ENCODE results near the gene LPIN2.

Gene LPIN2

DNA sequence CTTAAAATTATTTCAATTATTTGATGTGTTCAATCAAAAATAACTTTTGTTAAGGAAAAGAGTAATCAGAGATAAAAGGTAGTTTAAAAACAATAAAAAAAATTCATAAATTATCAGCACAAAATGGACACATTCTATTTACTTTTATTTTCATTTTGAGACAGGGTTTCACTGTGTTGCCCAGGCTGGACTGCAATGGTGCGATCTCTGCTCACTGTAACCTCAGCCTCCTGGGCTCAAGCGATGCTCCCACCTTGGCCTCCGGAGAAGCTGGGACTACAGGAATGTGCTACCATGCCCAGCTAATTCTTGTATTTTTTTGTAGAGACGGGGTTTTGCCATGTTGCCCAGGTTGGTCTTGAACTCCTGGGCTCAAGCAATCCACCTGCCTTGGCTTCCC lies 47.1 kb downstream of the LPIN2 start:
- TF ChIP-seq, protein P1, sequence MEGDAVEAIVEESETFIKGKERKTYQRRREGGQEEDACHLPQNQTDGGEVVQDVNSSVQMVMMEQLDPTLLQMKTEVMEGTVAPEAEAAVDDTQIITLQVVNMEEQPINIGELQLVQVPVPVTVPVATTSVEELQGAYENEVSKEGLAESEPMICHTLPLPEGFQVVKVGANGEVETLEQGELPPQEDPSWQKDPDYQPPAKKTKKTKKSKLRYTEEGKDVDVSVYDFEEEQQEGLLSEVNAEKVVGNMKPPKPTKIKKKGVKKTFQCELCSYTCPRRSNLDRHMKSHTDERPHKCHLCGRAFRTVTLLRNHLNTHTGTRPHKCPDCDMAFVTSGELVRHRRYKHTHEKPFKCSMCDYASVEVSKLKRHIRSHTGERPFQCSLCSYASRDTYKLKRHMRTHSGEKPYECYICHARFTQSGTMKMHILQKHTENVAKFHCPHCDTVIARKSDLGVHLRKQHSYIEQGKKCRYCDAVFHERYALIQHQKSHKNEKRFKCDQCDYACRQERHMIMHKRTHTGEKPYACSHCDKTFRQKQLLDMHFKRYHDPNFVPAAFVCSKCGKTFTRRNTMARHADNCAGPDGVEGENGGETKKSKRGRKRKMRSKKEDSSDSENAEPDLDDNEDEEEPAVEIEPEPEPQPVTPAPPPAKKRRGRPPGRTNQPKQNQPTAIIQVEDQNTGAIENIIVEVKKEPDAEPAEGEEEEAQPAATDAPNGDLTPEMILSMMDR (IDR thresholded peaks at IDR 0.05), result no peak
- Histone ChIP-seq H3K27ac (no peak overlapping the region), H3K4me3 (no peak overlapping the region)
- no peak for DNase-seq (ENCODE audit: low spot score)

DNA sequence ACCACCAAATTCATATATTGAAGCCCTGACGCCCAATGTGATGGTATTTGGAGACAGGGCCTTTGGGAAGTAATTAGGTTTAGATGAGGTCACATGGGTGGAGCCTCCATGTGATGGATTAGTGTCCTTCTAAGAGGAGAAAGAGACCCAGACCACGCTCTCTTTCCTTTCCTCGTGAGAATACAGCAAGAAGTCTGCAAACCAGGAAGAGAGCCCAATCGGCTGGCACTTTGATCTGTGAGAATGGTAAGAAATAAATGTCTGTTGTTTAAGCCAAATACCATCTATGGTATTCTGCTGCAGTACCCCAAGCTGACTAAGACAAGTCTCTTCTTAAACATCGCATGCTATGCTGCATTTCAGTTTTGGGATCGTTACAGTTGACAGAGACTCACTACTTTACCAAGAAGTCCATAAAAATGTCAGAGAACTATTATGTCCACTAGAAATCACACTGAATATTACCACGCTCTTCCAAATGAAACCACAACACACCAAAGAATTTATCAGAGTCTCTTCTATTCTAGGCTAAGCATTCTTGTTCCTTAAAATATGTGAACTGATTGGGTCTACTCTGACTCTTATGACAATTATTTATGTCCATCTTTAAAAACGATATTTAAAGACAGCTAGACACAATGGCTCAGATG lies 48.5 kb downstream of the LPIN2 start:
- no peak overlapping the region for H3K27ac ChIP-seq
- TF ChIP-seq, protein P1 (IDR thresholded peaks at IDR 0.05), result no peak
- H3K4me3 ChIP-seq, result no peak overlapping the region
- DNase-seq (ENCODE audit: low spot score), result no peak

Data from coronary artery (tissue), 2 donors.